Vagina (tissue), 2 donors: Measurements from ENCODE around the gene SWAP70.

Experiments
- CTCF ChIP-seq, 3 experiments: fragments of 450-650 bp in 2 of 3; fragments of 200-600 bp in 1 of 3; sonication (generic) in 1 of 3; IDR thresholded peaks; one replicate each; pipeline ENCODE4 v1.5.1; 2017 to 2019; ENCODE audit warnings: antibody characterized with exemption in 3 of 3, mild to moderate bottlenecking in 2 of 3, moderate library complexity in 2 of 3
- POLR2A ChIP-seq, 2 donors: fragments of 450-650 bp; IDR thresholded peaks; one replicate each; pipeline ENCODE4 v1.6.1; 2017; ENCODE audit warnings: antibody characterized with exemption in 2 of 2, mild to moderate bottlenecking in 2 of 2, moderate library complexity in 2 of 2
- POLR2AphosphoS5 ChIP-seq, 2 donors: sonication (generic); formaldehyde crosslinking; IDR thresholded peaks; one replicate each; pipeline ENCODE4 v1.9.0; 2017; ENCODE audit warnings: antibody characterized with exemption in 2 of 2, mild to moderate bottlenecking in 2 of 2, low read depth in 1 of 2; ENCODE audit not compliant: insufficient read depth in 1 of 2

- TF ChIP-seq CTCF (IDR thresholded peaks at IDR 0.05) (no peak), POLR2A (IDR thresholded peaks at IDR 0.05) (no peak), POLR2AphosphoS5 (IDR thresholded peaks at IDR 0.05; ENCODE audit: insufficient read depth in 1 of 2, low read depth in 1 of 2) (no peak)
These were observed 67.4 kb downstream of the SWAP70 start for GRCh38 chr11:9731256-9731655.
